Stimulated activated naive B cell treated with anti-CD40 and anti-IgM and Interleukin-4, amounts not matched to agents 10 μg/mL and 1 μg/mL and 100 μg/mL, for 72 hours (primary cell): Measurements from ENCODE around the gene TRIM52.
A peak's percentile ranks its signal among the peaks of the same experiment; 100 is the strongest.

Experiments
- ATAC-seq, 2 donors: fragments of 150-1000 bp; cut with Tn5 transposase; replicated peaks; 2 replicates each; pipeline ENCODE4 v1.10.0; 2021; ENCODE audit warnings: moderate library complexity in 1 of 2
- DNase-seq: peaks from one replicate; pipeline ENCODE4 v3.0.0; 2021
- H3K27ac Mint-ChIP-seq: one replicate; pipeline ENCODE4 v1.8.0; 2022; ENCODE audit warnings: mild to moderate bottlenecking, mixed read lengths
- H3K27me3 Mint-ChIP-seq, 2 donors: one replicate each; pipeline ENCODE4 v1.8.0; 2022; ENCODE audit warnings: mixed read lengths in 2 of 2
- H3K36me3 Mint-ChIP-seq, 2 donors: one replicate each; pipeline ENCODE4 v1.8.0; 2022; ENCODE audit warnings: mixed read lengths in 2 of 2, mild to moderate bottlenecking in 1 of 2
- H3K4me1 Mint-ChIP-seq, 2 donors: one replicate each; pipeline ENCODE4 v1.8.0; 2022; ENCODE audit warnings: mixed read lengths in 2 of 2, mild to moderate bottlenecking in 1 of 2
- H3K4me3 Mint-ChIP-seq, 2 donors: one replicate each; pipeline ENCODE4 v1.8.0; 2022; ENCODE audit warnings: mild to moderate bottlenecking in 2 of 2, mixed read lengths in 2 of 2, moderate library complexity in 1 of 2
- H3K9me3 Mint-ChIP-seq, 2 donors: one replicate each; pipeline ENCODE4 v1.8.0; 2022; ENCODE audit warnings: mixed read lengths in 2 of 2, mild to moderate bottlenecking in 1 of 2

The TRIM52 gene

GRCh38 chr5:181243564-181244343, 17.2 kb downstream of the TRIM52 start, which contains the start of gene RACK1:
RACK1 (minus strand) TSS chr5:181243906; CDS start chr5:181243800, 106 bp downstream.
- H3K36me3 Mint-ChIP-seq, result peaks cover 49 to 60% of the 10 kb centered on the region in 2 donors
- no peaks in the 10 kb centered on the region for H3K27me3 Mint-ChIP-seq
- ATAC-seq (peak; percentile 78 to 79), DNase-seq (peak; percentile 82)
- H3K4me1 Mint-ChIP-seq, result peaks cover 34 to 66% of the 10 kb centered on the region in 2 donors
- H3K4me3 Mint-ChIP-seq, result peak within 1 kb of the TSS; percentile 94 to 95
- no peaks in the 10 kb centered on the region for H3K9me3 Mint-ChIP-seq
- peak within 1 kb of the TSS; percentile 99 for H3K27ac Mint-ChIP-seq

GRCh38 chr5:181243018-181243563, 17.9 kb downstream of the TRIM52 start:
- no peak for DNase-seq
- ATAC-seq, result peak; percentile 1 to 7
- peak overlapping the region; percentile 98 for H3K27ac Mint-ChIP-seq
- H3K9me3 Mint-ChIP-seq, result no peaks in the 10 kb centered on the region
- peaks cover 32 to 66% of the 10 kb centered on the region in 2 donors for H3K4me1 Mint-ChIP-seq
- H3K4me3 Mint-ChIP-seq, result peak overlapping the region; percentile 94
- H3K27me3 Mint-ChIP-seq, result no peaks in the 10 kb centered on the region
- peaks cover 49 to 60% of the 10 kb centered on the region in 2 donors for H3K36me3 Mint-ChIP-seq

GRCh38 chr5:181242031-181242451, 18.9 kb downstream of the TRIM52 start:
- Mint-ChIP-seq H3K36me3 (peaks cover 47 to 64% of the 10 kb centered on the region in 2 donors), H3K4me1 (peaks cover 32 to 64% of the 10 kb centered on the region in 2 donors), H3K9me3 (no peaks in the 10 kb centered on the region), H3K27ac (peak overlapping the region; percentile 98), H3K4me3 (peak overlapping the region; percentile 94), H3K27me3 (no peaks in the 10 kb centered on the region)
- no peak for DNase-seq
- no peak for ATAC-seq

- ATAC-seq (no peak), DNase-seq (no peak)
- peak overlapping the region; percentile 94 for H3K4me3 Mint-ChIP-seq
- peaks cover 49 to 67% of the 10 kb centered on the region in 2 donors for H3K36me3 Mint-ChIP-seq
- H3K4me1 Mint-ChIP-seq, result peaks cover 32 to 62% of the 10 kb centered on the region in 2 donors
- no peaks in the 10 kb centered on the region for H3K9me3 Mint-ChIP-seq
- no peaks in the 10 kb centered on the region for H3K27me3 Mint-ChIP-seq
- H3K27ac Mint-ChIP-seq, result peak overlapping the region; percentile 98
These were observed 19.5 kb downstream of the TRIM52 start for GRCh38 chr5:181241393-181241975.

- Mint-ChIP-seq H3K27me3 (no peaks in the 10 kb centered on the region), H3K4me3 (peak overlapping the region; percentile 35 to 52), H3K4me1 (peaks cover 16 to 57% of the 10 kb centered on the region in 2 donors), H3K27ac (peak overlapping the region; percentile 87), H3K36me3 (peaks cover 57 to 83% of the 10 kb centered on the region in 2 donors), H3K9me3 (no peaks in the 10 kb centered on the region)
- DNase-seq, result no peak
- ATAC-seq, result no peak
These were observed 21.8 kb downstream of the TRIM52 start for GRCh38 chr5:181239062-181239663.

GRCh38 chr5:181237729-181238385, 23.1 kb downstream of the TRIM52 start:
- no peaks in the 10 kb centered on the region for H3K27me3 Mint-ChIP-seq
- DNase-seq (no peak), ATAC-seq (no peak)
- H3K36me3 Mint-ChIP-seq, result peaks cover 55 to 82% of the 10 kb centered on the region in 2 donors
- H3K9me3 Mint-ChIP-seq, result no peaks in the 10 kb centered on the region
- peaks cover 16 to 59% of the 10 kb centered on the region in 2 donors for H3K4me1 Mint-ChIP-seq
- H3K4me3 Mint-ChIP-seq, result peak overlapping the region in 1 of 2 donors; percentile 56
- H3K27ac Mint-ChIP-seq, result peak overlapping the region; percentile 87

GRCh38 chr5:181236954-181237641, 23.8 kb downstream of the TRIM52 start:
- ATAC-seq (no peak), DNase-seq (no peak)
- Mint-ChIP-seq H3K27me3 (no peaks in the 10 kb centered on the region), H3K27ac (peak overlapping the region; percentile 31), H3K4me3 (no peak overlapping the region), H3K9me3 (no peaks in the 10 kb centered on the region), H3K36me3 (peaks cover 51 to 78% of the 10 kb centered on the region in 2 donors), H3K4me1 (peaks cover 16 to 54% of the 10 kb centered on the region in 2 donors)

- Mint-ChIP-seq H3K9me3 (no peaks in the 10 kb centered on the region), H3K27me3 (no peaks in the 10 kb centered on the region), H3K27ac (peak overlapping the region; percentile 47), H3K4me3 (no peak overlapping the region), H3K36me3 (peaks cover 47 to 74% of the 10 kb centered on the region in 2 donors), H3K4me1 (peaks cover 12 to 47% of the 10 kb centered on the region in 2 donors)
- DNase-seq, result no peak
- no peak for ATAC-seq
These were observed 24.5 kb downstream of the TRIM52 start for GRCh38 chr5:181236471-181236870.

GRCh38 chr5:181235689-181236366, 25.1 kb downstream of the TRIM52 start:
- Mint-ChIP-seq H3K9me3 (no peaks in the 10 kb centered on the region), H3K4me3 (no peak overlapping the region), H3K27me3 (no peaks in the 10 kb centered on the region), H3K27ac (peak overlapping the region; percentile 89), H3K36me3 (peaks cover 45 to 71% of the 10 kb centered on the region in 2 donors), H3K4me1 (peaks cover 12 to 41% of the 10 kb centered on the region in 2 donors)
- ATAC-seq (no peak), DNase-seq (no peak)

GRCh38 chr5:181235323-181235688, 25.6 kb downstream of the TRIM52 start:
- Mint-ChIP-seq H3K4me3 (no peak overlapping the region), H3K9me3 (no peaks in the 10 kb centered on the region), H3K27ac (peak overlapping the region; percentile 89), H3K36me3 (peaks cover 48 to 69% of the 10 kb centered on the region in 2 donors), H3K27me3 (no peaks in the 10 kb centered on the region), H3K4me1 (peaks cover 12 to 43% of the 10 kb centered on the region in 2 donors)
- DNase-seq (no peak), ATAC-seq (peak in 1 of 2 donors; percentile 10)

- H3K4me1 Mint-ChIP-seq, result peaks cover 14 to 47% of the 10 kb centered on the region in 2 donors
- H3K36me3 Mint-ChIP-seq, result peaks cover 51 to 71% of the 10 kb centered on the region in 2 donors
- H3K9me3 Mint-ChIP-seq, result no peaks in the 10 kb centered on the region
- peak overlapping the region in 1 of 2 donors; percentile 13 for H3K4me3 Mint-ChIP-seq
- no peaks in the 10 kb centered on the region for H3K27me3 Mint-ChIP-seq
- ATAC-seq (peak; percentile 9 to 26), DNase-seq (no peak)
- H3K27ac Mint-ChIP-seq, result peak overlapping the region; percentile 89
These were observed 26.3 kb downstream of the TRIM52 start for GRCh38 chr5:181234455-181235306.

GRCh38 chr5:181233801-181234454, 27.0 kb downstream of the TRIM52 start:
- Mint-ChIP-seq H3K27me3 (no peaks in the 10 kb centered on the region), H3K4me3 (peak overlapping the region in 1 of 2 donors; percentile 32), H3K9me3 (no peaks in the 10 kb centered on the region), H3K36me3 (peaks cover 50 to 70% of the 10 kb centered on the region in 2 donors), H3K4me1 (peaks cover 14 to 43% of the 10 kb centered on the region in 2 donors), H3K27ac (peak overlapping the region; percentile 60)
- ATAC-seq (peak; percentile 27 to 28), DNase-seq (no peak)
